Activated CD4-positive, CD25-positive, alpha-beta regulatory T cell treated with anti-CD3 and anti-CD28 coated beads, Interleukin-2, amount 50 U/mL, for 24 hours (primary cell): Measurements from ENCODE around the gene CTXN3.

Experiments
- ATAC-seq, 2 donors: fragments of 150-1000 bp; cut with Tn5 transposase; one replicate each; pipeline ENCODE4 v1.10.0; 2021; ENCODE audit warnings: mild to moderate bottlenecking in 1 of 2, moderate library complexity in 1 of 2

The CTXN3 gene

GRCh38 chr5:127649018-127649439 lies at the start of gene CTXN3:
Gene CTXN3 (plus strand): TSS chr5:127649082. CDS start chr5:127657522, 8,440 bp downstream.
- ATAC-seq = no peak

GRCh38 chr5:127599320-127599719 lies 49.6 kb upstream of the CTXN3 start:
- ATAC-seq = no peak

- no peak for ATAC-seq
Observed at GRCh38 chr5:127599847-127600246, 49.0 kb upstream of the CTXN3 start.

- no peak for ATAC-seq
Observed at GRCh38 chr5:127601111-127601510, 47.8 kb upstream of the CTXN3 start.

DNA sequence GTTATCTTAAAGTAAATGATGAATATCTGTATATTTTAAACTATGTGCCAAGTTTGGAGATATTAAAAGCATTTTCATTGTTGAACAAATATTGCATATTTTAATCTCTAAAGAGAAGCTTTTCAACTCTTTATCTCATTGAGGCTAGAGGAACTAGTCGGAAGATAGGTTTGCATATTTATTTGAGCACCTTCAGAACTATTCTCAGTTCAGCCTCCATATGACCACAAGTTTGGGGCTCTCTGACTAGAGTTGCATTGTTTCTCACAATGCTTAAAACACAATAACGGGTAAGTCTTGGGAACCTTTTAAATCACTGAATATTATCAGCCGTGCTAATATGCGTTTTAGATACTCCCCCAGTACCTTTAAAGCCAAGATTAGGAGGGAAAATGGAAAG lies 47.3 kb upstream of the CTXN3 start:
- no peak for ATAC-seq

DNA sequence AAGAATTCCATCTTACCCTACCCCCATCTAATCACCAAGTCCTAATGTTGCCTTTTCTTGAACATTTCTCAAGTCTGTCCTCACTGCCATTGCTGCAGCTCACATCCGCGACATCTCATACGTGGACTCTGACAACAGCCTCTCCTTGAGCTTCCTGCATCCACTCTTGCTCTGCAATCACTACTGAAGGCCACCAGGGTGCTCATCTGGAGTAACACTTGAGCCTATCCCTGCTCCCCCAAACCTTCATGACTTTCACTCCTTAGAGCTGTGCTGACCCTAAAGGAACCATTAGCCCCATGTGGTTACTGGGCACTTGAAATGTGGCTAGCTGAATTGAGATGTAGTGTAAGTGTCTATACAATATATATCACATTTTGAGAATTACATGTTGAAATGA lies 46.4 kb upstream of the CTXN3 start:
- ATAC-seq = no peak

GRCh38 chr5:127602896-127603844 lies 45.7 kb upstream of the CTXN3 start:
- no peak for ATAC-seq

DNA sequence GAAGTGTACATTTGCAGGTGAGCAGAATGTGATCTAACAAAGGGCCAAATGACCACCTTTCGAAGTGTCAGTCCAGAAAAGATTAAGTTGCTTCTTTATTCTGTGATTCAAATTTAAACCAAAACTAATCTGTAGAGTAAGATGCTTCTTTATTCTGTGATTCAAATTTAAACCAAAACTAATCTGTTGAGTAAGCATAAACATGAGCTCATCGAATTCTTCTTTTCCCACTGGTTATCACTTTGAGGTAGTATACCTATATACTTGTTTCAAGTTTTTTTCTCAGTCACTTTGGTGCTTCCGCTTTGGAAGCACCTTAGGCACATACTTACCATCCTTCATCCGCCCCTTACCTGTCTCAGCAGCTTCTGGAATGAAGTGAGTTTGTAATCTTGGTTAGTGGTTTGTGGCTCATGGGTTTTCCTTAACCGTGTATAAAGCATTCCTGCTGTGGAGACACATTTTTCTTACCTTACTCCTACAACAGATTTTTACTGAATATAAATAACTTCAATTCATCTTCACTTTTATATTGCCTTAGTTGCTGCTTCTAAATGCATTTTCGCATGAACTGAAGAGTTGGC lies 40.7 kb upstream of the CTXN3 start:
- no peak for ATAC-seq

DNA sequence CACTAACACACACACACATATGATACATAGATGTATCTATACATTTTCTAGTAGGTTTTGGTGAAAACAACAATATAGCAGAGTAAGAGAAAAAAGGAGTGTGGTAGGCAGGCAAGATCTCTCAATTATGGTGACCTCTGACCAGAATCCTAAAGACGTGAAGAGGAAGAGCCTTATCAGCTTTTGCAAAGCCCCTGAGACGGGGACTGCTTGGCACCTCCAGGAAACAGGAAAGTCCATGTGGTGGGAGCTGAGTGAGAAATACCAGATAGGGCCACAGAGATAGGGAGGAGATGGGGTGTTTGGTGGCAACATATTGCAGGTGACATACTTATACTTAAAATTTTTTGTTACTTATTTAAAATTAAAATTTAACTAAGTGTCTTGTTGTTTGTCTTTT lies 39.9 kb upstream of the CTXN3 start:
- ATAC-seq = no peak

GRCh38 chr5:127609957-127610356 lies 38.9 kb upstream of the CTXN3 start:
- ATAC-seq = no peak

GRCh38 chr5:127612441-127613141 lies 36.3 kb upstream of the CTXN3 start:
- ATAC-seq = no peak

DNA sequence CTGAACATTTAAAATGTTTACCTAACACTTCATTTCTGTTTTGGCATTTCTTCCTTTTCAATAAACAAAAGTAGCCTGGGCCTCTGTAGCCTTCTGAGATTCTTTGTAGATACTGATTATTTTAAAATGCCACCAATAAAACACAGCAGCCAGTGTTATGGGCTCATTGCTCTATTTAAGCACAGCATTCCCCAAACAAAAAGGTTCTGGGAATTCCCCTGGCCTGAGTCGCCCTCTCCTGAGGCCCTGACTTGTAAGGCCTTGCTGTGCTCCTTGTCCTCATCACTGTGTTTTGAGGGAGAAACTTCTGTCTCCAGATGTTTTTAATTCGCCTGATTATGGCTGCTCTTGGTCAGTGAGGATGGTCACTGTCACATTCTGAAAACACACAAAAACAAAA lies 33.0 kb upstream of the CTXN3 start:
- no peak for ATAC-seq

GRCh38 chr5:127619908-127620479 lies 28.9 kb upstream of the CTXN3 start:
- no peak for ATAC-seq

- ATAC-seq = no peak
Observed at GRCh38 chr5:127621601-127622325, 27.1 kb upstream of the CTXN3 start.

DNA sequence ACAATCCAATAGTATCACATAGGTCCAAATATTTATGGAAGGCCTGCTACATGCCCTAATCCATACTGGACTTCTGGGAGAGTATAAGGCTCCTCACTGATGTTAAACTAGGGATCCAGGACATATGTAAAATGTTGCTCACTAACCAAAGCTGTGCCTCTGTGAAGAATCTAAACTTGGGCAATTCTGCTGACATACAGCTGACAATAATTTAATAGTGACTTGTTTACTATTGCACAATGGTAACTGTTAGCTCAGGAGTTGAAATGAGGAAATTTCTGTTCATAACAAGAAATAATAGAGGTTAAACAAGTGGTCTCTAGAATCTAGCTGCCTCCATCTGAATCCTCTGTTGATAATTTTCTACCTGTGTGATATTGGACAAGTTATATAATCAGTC lies 14.9 kb upstream of the CTXN3 start:
- ATAC-seq = no peak

GRCh38 chr5:127639828-127640227 lies 9.1 kb upstream of the CTXN3 start:
- ATAC-seq = no peak

- ATAC-seq = no peak
Observed at GRCh38 chr5:127642949-127643348, 5.9 kb upstream of the CTXN3 start.

DNA sequence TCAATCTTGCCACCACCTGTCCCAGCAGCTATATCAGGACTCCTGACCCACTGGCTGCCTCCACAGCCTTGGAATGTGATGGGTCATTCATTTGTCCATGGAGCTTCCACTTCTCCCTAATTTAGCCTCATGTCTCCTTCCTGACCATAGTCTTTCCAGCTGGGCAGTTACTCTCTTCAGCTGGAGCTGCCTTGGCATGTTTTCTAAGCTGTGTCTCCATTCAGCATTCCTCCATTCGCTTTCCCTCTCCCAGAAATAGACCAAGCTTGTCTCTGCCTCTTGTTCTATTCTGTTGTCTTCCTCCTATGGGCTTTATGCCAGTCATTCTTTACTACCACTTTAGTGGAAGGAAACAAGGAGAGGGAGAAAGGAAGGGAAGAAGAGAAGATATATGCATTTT lies 5.3 kb upstream of the CTXN3 start:
- ATAC-seq = no peak

- no peak for ATAC-seq
Observed at GRCh38 chr5:127645300-127645726, 3.6 kb upstream of the CTXN3 start.

- no peak for ATAC-seq
Observed at GRCh38 chr5:127647361-127647958, 1.4 kb upstream of the CTXN3 start.

GRCh38 chr5:127650022-127650421 lies 1.1 kb downstream of the CTXN3 start:
- ATAC-seq = no peak

- no peak for ATAC-seq
Observed at GRCh38 chr5:127650649-127651048, 1.8 kb downstream of the CTXN3 start.
